Non-pigmented ciliary epithelial cell (primary cell): ENCODE data around the gene CARNS1.
"Not testable (repeated sequence)": the region's sequence is repeated elsewhere in the genome, so short reads cannot be mapped to it uniquely, and the experiment has no call there.

Source experiments
- DNase-seq: peaks from one replicate; pipeline ENCODE4 v3.0.0-alpha.2; 2010; ENCODE audit warnings: low read depth

CARNS1 gene

DNA sequence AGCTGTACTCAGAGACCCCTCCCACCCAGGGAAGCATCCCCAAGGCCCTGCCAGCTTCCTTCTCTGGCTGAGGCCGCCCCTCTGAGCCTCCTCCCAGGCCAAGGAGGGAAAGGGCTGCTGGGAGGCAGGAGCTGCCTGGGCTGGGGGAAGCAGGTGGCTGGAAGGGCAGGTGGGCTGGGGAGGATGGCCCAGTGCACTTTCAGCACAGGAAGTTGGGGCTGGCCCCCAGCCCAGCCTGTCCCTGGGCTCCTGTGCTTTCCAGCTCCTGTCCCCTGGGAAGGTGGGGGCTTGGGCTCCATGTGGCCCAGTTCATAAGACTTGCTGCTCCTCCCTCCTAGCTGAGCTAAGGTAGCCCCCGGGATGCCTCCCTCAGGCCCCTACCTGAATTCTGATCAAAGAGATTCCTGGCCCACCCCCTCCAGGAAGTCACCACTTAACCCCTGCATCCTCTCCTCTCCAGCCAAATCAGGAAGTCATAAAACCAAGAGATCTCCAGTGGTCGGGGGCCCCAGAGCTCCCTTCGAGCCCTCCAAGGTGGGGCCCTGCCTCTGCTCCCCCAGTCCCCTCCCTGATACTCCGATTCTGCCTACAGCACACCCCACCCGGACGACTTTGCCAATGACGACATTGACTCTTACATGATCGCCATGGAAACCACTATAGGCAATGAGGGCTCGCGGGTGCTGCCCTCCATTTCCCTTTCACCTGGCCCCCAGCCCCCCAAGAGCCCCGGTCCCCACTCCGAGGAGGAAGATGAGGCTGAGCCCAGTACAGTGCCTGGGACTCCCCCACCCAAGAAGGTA lies 18.7 kb upstream of the CARNS1 start:
- no peak for DNase-seq

GRCh38 chr11:67397536-67397935 lies 17.9 kb upstream of the CARNS1 start:
- DNase-seq: no peak

- DNase-seq: no peak
These were observed 17.4 kb upstream of the CARNS1 start for GRCh38 chr11:67397986-67398660.

DNA sequence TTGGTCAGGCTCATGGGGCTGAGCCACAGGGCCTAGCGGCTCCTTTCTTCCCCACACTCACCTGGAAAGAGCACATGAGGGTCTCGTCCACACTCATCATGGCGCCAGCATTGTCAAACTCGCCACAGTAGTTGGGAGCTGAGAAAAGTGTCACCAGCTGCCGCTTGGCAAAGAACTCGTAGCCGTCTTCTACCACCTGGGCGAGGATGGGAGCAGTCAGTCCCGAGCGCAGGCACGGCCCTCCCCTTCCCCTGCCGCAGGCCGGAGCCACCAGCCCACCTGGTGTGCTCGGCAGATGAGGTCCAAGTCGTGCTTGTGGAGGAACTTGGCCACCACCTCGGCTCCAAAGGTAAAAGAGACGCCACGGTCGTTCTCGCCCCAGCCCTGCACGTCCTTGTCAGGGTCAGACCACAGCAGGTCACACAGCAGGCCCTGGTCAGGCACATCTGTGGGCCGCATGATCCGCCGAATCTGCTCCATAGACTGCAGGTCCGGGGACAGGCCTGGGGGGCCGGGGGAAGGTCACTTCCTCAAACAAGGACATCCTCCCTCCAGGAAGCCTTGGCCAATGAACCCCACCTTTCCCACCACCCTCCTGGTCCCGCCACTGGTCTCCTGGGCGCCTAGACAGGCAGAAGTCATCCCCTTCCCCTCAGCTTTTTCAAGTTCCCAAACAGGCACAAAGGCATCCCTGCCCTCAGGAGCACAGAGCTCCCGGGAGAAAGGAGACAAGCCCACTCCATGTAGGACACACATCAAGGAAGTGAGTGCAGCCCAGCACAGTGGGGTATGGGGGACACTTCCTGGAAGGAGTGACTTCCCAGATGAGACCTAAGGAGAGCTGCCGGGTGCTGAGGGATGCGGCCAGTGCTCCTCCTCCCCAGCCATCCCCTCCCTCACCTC lies 16.6 kb upstream of the CARNS1 start:
- no peak for DNase-seq

DNA sequence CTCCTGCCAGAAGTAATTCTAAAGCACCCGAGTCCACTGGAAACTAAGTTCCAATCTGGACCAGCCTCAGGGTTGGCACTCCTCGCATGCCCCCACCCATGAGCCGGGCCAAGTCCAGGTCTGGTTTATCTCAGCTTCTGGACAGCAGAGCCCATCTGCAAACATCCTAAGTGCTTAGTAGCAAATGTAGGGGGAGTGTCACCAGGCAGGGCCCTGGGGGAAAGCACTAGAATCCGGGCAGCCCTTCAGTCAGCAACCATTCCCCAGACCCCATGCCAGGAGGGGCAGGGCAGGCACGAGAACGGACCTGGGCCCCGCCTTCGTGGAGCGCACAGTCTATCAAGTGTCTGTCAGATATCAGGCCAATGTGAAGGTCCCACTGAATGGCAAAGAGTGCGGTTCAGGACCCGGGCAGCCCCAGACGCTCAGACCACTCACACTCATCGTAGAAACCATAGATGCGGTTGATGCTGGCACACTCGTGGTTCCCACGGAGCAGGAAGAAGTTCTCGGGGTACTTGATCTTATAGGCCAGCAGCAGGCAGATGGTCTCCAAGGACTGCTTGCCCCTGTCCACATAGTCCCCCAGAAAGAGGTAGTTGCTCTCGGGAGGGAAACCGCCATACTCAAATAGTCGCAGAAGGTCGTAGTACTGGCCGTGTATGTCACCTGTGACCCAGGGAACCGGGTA lies 15.1 kb upstream of the CARNS1 start:
- DNase-seq: no peak

- no peak for DNase-seq
These were observed 14.5 kb upstream of the CARNS1 start for GRCh38 chr11:67400942-67401494.

DNA sequence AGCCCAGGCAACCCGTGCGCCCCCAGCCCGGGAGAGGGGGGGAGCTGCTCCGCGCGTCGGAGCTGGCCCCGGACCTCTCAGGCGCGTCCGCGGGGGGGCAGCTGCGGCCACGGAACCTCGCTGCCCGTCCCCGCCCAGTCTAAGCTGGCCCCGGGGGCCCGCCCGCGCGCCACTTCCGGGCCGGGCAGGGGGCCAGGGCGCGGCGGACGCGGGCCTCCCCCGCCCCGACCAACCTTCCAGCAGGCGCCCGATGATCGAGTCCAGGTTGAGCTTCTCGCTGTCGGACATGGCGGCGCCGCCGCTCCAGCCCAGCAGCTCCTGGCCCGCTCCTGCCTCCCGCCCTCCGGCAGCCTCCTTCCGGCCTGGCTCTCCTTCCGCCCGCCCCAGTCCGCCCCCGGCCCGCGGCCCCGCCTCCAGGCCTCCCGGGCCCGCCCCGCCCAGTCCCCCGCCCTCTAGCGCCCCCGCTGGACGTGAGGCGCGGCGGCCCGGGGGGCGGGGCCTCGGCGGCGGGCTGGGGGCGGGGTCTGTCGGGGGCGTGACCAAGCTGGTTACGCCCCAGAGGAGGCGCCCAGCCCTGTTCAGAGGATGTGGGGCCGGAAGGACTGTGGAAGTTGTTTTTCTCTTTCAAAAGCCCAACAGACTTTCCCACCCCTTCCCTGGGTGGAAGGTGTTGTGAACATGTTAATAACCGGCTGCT lies 13.8 kb upstream of the CARNS1 start, which contains the start of gene PPP1CA:
Gene PPP1CA, minus strand, starts transcription at position 364 of the 697 bp plus-strand sequence. Its CDS starts 76 bp downstream, at position 288.
- no peak for DNase-seq

DNA sequence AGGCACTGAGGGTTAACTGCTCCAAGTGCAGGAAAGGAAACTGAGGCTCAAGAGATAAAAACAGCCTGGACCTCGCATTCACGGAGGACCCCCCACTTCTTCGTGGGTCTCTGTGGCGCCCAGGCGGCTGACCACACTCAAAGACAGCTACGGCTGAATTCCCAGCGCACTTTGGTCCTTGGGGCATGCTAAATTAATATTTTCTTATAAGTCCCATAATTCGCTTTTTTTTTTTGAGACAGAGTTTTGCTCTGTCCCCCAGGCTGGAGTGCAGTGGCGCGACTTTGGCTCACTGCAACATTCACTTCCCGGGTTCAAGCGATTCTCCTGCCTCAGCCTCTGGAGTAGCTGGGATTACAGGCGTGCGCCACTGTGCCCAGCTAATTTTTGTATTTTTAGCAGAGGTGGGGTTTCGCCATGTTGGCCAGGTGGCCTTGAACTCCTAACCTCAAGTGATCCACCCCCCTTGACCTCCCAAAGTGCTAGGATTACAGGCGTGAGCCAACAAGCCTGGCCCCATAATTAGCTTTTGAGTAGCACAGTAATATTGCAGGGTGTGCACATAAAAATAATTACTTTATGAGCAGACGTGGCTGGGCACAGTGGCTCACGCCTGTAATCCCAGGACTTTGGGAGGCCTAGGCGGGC lies 13.2 kb upstream of the CARNS1 start:
- DNase-seq: not testable (repeated sequence)

GRCh38 chr11:67403085-67403484 lies 12.4 kb upstream of the CARNS1 start:
- not testable (repeated sequence) for DNase-seq

GRCh38 chr11:67404515-67405195 lies 10.8 kb upstream of the CARNS1 start:
- no peak for DNase-seq

DNA sequence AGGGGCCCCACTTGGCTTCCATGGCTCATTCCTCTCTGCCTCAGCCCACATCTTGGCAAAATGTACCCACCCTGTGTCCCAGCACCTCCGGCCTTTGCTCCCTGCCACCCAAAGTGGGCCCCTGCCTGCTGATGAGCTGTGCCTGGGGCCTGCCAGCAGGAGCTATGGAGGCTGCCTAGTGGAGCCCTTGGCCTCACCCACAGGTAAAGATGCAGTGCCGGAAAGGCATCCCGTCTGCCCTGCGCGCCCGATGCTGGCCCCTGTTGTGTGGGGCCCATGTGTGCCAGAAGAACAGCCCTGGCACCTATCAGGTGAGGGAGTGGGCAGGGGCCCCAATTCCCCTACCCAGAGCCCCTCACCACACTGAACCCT lies 10.3 kb upstream of the CARNS1 start:
- no peak for DNase-seq

DNA sequence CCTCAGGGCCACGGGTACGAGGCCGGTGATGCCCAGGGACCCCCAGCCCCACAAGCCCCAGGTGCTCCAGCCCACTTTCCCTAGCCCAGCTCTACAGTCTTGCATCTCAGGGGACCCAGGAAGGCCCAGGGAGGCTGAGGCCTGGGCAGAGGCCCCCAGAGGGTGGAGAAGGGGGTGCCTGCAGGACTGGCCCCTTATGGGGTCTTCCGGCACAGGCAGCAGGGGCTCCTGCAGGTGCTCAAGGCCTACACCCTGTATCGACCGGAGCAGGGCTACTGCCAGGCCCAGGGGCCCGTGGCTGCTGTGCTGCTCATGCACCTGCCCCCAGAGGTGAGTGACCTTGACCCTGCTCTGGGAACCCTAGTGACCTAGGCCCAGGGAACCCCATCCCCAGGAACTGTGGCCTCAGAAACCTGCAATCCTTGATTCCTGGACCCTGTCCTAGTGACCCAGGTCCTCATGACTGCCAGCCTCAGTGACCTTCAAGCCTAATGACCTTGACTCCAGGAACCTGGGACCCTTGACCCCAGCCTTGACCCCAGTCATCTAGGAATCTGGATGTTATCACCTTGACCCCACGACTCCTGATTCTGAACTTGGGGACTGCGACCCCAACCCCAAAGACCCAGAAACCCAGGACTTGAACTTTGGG lies 9.7 kb upstream of the CARNS1 start:
- DNase-seq: no peak

DNA sequence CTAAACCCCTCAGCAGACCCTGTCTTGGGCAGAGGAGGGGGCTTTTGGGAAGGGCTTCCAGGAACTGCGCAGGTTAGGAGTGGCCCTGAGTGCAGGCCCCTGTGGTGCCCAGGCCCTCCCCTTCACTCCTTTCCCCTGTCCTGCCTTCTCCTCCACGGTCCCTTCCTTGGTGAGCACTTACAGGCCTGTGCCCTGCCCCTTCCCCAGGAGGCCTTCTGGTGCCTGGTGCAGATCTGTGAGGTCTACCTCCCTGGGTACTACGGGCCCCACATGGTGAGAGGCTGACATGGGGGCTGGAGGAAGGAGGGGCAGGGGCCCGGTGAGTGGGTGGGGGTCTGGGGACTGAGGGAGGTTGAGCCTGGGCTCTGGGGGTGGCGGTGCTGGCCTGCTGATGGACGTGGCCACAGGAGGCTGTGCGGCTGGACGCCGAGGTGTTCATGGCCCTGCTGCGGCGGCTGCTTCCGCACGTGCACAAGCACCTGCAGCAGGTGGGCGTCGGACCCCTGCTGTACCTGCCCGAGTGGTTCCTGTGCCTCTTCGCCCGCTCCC lies 9.0 kb upstream of the CARNS1 start:
- DNase-seq: no peak

GRCh38 chr11:67406969-67407687 lies 8.3 kb upstream of the CARNS1 start:
- DNase-seq: no peak

- DNase-seq: no peak
These were observed 7.8 kb upstream of the CARNS1 start for GRCh38 chr11:67407688-67408163.

DNA sequence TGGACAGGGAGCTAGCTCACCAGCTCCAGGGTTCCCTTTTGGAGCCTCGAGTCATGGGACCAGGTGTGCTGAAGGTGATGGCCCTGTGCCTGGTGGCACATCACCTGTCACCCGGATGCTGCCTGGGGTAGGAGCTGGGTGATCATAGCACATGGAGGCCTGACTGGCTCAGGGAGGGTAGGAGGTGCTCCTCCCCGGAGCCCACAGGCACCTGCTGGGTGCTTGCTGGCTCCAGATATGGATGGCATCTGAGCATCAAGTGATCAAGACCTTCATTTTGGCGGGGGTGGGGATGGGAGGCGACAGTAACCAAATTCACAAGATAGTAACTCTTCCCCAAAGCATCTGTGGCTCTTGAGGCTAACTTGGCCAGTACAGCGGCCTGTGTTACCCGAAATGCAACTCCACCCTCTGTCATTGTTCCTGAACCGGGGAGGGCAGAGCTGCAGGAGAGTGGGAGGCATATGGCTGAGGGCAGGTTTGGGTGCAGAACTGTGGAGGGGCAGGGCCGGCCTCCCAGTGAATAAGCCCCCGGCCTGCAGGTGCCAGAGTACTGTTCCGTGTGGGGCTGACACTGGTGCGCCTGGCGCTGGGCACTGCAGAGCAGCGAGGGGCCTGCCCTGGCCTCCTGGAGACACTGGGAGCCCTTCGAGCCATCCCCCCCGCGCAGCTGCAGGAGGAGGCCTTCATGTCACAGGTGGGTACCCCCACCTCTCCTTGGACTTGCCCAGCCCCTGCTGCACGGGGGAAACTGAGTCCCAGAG lies 6.9 kb upstream of the CARNS1 start:
- no peak for DNase-seq

DNA sequence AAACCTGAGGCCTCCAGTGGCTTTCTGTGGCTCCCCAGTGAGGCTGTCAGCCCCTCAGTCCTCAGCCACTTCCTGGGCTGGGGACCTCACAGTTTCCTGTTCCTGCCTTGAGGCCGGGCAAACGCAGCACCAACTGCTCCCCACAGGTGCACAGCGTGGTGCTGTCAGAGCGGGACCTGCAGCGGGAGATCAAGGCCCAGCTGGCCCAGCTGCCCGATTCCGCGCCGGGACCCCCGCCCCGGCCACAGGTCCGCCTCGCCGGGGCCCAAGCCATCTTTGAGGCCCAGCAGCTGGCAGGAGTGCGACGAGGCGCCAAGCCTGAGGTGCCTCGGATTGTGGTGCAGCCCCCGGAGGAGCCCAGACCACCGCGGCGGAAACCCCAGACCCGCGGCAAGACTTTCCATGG lies 6.2 kb upstream of the CARNS1 start:
- no peak for DNase-seq
